HL-60 (cell line): ENCODE measurements around the gene PPME1.

Source experiments
- DNase-seq, 2 experiments: peaks; one replicate each; pipeline ENCODE4 v3.0.0-alpha.2; 2010 to 2020; ENCODE audit warnings: low read depth in 1 of 2, low spot score in 1 of 2
- H3K27ac ChIP-seq: fragments of 250-450 bp; sonication (Bioruptor Pico); replicated peaks from 2 replicates; pipeline ENCODE4 v1.5.1; 2020; ENCODE audit warnings: mild to moderate bottlenecking, moderate library complexity
- H3K27me3 ChIP-seq: fragments of 250-450 bp; sonication (Bioruptor Pico); 2 replicates; pipeline ENCODE4 v1.5.1; 2021; ENCODE audit warnings: mild to moderate bottlenecking, moderate library complexity; ENCODE audit not compliant: insufficient read depth, poor library complexity, severe bottlenecking
- H3K4me3 ChIP-seq: replicated peaks from 2 replicates; pipeline ENCODE4 v1.5.1; 2011; ENCODE audit warnings: mild to moderate bottlenecking, control low read depth, low read length; ENCODE audit not compliant: insufficient read depth
- CTCF ChIP-seq: IDR thresholded peaks from one replicate; pipeline ENCODE4 v1.5.1; 2011; ENCODE audit warnings: low read length, control low read depth, inconsistent platforms; ENCODE audit not compliant: insufficient read depth
- GABPA ChIP-seq: IDR thresholded peaks from 2 replicates; pipeline ENCODE4 v1.6.1; 2012; ENCODE audit warnings: low read depth
- POLR2AphosphoS5 ChIP-seq: IDR thresholded peaks from 2 replicates; pipeline ENCODE4 v1.6.1; 2012; ENCODE audit warnings: low read depth
- REST ChIP-seq: IDR thresholded peaks from 2 replicates; pipeline ENCODE4 v1.6.1; 2012; ENCODE audit warnings: low read depth; ENCODE audit not compliant: insufficient replicate concordance
- SPI1 ChIP-seq: IDR thresholded peaks from 2 replicates; pipeline ENCODE4 v1.6.1; 2012; ENCODE audit warnings: low read depth, mild to moderate bottlenecking, borderline replicate concordance

The PPME1 gene

GRCh38 chr11:74182635-74183034 lies 11.5 kb downstream of the PPME1 start:
- H3K27ac ChIP-seq: no peak overlapping the region
- H3K4me3 ChIP-seq: no peak overlapping the region
- no peaks in the 10 kb centered on the region for H3K27me3 ChIP-seq
- no peak for DNase-seq
- TF ChIP-seq GABPA (no peak), SPI1 (no peak), POLR2AphosphoS5 (no peak), REST (no peak), CTCF (no peak)

GRCh38 chr11:74185285-74185684 lies 14.2 kb downstream of the PPME1 start:
- no peaks in the 10 kb centered on the region for H3K27me3 ChIP-seq
- no peak overlapping the region for H3K4me3 ChIP-seq
- no peak for DNase-seq
- no peak overlapping the region for H3K27ac ChIP-seq
- TF ChIP-seq REST (no peak), GABPA (no peak), SPI1 (no peak), CTCF (no peak), POLR2AphosphoS5 (no peak)

- Histone ChIP-seq H3K27ac (no peak overlapping the region), H3K4me3 (no peak overlapping the region), H3K27me3 (no peaks in the 10 kb centered on the region)
- TF ChIP-seq CTCF: no peak
- TF ChIP-seq POLR2AphosphoS5: no peak
- no peak for TF ChIP-seq GABPA
- TF ChIP-seq REST: no peak
- TF ChIP-seq SPI1: no peak
- DNase-seq: no peak
Observed at GRCh38 chr11:74185695-74186094, 14.6 kb downstream of the PPME1 start.
